ENCODE data around the gene GFOD1.

Gene GFOD1

GRCh38 chr6:13421425-13422059 lies 65.9 kb downstream of the GFOD1 start:
- DNase-seq, result no peak

GRCh38 chr6:13420269-13420668 lies 67.1 kb downstream of the GFOD1 start:
- no peak for DNase-seq

DNA sequence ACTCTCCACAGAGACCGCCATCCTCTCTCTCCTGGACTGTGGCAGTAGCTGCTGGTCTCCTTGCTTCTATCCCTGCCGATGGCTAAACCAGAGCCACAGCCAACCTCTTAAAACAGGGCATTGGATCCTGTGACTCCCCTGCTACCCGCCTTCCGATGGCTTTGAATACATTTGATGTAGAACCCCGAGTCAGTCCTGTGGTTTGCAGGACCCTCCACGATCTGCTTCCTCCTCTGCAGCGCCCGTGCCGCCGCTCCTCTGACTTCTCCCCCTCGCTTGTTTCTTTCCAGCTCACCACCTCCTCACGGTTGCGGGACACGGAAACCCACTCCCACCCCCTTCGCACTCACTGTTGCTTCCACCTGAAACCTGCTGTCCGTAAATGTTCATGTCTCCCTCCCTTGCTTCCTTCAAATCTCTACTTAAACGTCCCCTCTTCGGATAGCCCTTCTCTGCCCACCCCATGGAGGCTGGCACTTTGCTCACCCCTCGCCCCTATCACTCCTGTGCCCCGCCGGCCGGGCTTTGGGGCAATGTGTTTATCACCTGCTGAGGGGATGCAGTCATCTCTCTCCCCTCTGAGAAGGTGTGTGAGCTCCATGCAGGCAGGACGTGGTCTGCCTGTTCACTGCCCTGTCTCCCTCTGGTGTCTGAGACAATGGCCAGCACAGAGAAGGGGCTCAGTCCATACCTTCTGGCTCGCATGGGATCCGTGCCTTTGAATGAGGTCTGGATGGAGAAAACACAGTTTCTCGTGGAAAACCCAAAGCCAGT lies 67.8 kb downstream of the GFOD1 start:
- DNase-seq, result no peak

GRCh38 chr6:13418844-13419243 lies 68.6 kb downstream of the GFOD1 start:
- no peak for DNase-seq

DNA sequence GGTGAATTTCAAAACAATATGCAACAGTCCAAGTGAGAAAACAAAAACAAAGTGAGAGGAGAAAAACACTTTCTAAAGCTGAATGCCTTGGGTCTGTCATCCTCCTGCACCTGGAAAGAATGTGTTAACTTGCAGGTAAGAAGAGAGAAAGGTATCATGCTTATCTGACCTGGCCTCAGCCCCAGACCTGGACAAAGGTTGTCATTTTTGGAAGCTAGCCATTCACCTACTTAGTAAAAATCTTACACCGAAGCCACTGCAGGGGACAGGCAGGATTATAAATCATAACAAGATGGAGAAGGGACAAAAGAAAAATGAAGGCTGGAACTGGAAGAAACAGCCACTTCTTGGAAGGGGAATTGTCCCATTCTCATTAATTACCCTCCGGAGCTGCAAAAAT lies 69.4 kb downstream of the GFOD1 start:
- no peak for DNase-seq

DNA sequence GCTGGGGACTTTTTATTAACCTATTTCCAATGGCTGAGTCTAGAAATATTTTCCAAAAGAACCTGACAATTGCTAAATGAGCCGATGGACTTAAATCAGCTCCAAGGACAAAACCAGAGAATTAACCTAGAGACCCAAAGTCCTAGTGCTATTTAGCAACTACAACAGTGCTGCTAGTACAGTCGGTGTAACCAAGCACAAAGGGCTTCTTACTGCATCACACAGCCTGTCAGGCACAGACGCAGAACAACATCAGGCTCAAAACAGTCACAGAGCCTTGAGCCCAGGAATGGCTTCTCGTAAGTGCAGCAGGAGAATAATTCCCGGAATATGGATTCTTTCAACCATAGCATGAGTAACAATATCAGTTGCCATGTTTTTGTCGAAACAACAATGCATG lies 70.0 kb downstream of the GFOD1 start:
- no peak for DNase-seq

DNA sequence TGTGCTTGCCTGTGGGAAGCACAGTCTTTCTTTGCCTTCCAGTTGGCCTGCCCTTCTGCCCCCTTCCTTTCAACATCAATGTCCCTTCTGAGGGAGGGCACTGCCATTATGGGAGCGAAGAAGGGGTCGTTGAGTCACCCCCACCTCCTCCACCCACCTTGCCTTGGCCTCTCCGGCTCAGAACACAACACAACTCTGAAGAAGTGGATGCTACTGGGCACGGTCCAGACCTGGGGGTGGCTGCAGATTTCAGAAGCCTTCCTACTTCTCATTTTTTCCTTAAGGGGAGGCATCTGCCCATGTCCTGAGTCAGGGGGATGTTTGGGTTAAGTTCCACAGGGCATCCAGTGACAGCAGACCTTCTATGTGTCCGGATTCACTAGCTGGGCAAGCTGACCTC lies 72.1 kb downstream of the GFOD1 start:
- no peak for DNase-seq

DNA sequence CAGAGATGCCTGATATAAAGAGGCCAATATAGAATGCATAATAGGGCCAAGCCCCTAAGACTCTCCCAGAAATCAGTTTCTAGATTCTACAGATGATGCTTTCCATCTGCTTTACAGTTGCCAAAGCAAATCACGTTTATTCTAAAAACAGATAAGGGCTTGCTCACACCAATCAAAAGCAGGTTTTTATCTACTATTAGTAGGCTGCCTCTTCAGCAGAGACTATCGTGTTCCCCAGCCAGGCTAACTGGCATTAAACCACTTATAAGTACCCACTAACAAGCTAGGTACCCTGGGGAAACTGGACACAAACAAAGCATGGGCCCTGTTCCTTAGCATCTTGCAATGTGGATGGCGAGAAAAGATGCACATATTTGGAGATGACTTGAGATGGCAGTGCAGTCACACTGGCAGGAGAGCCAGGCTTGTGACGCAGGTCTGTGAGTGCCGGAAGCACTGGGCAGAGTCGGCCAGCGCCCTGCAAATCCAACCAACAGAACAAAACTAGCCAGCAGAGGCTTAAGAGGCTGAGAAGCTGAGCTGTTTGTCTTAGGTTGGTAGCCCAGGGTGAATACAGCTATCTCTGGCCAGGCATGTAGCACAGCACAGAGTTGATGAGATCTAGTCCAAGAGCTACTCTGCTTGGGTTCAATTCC lies 73.4 kb downstream of the GFOD1 start:
- no peak for DNase-seq

DNA sequence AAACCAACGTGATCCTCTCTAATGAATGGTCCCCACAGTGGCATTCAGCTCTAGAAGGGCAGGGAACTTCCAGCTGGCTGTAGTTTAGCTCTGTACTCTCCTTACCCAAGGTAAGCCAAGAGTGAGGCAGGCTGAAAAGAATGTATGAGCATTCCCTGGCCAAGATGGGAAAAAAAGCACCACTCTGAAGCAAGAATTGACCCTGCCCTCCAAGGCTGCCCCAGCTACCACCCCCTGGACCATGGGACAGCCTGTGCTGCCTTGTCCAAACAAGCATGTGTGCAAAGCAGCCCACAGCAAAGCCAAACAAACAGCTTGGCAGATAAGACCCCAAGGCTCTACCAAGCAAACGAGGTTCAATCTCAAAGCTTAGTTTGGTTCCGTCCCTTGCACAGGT lies 73.9 kb downstream of the GFOD1 start:
- DNase-seq, result no peak

DNA sequence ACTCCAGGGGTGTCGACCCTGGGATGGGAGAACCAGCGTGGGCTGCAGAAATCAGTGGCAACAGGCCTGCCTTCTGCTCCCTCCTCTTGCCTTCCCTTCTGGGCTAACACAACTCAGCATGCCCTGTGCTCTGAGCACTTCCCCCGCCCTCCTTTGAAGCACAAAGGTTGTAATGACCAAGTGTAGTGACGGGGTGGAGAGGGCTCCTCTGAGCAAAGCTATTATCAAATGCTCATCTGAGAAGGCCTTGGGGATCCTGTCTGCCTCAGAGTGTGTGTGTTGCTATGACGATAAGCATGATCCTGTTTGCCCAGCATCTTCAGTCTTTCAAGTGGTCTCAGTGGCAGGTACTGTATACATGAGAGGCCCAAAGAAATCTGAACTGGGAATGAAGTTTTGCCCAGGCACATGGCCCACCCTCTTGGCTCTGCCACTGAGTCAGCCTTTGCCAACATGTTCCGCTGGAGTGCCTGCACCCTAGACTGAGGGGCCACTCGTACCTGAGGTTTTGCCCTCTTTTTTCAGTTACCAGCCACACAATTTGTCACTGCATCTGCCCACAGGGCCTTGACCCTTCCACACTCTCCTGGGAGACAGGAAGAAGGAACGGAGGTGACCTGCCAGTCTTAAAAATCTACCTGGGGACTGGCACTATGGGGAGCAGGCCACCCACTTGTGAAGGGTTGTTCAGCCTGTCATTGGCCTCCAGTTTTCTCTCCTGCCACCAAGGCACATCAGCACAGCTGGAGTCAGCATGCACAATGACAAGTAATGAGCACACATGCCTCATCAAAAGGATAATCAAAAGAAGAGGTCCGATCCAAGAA lies 74.5 kb downstream of the GFOD1 start:
- DNase-seq, result no peak

DNA sequence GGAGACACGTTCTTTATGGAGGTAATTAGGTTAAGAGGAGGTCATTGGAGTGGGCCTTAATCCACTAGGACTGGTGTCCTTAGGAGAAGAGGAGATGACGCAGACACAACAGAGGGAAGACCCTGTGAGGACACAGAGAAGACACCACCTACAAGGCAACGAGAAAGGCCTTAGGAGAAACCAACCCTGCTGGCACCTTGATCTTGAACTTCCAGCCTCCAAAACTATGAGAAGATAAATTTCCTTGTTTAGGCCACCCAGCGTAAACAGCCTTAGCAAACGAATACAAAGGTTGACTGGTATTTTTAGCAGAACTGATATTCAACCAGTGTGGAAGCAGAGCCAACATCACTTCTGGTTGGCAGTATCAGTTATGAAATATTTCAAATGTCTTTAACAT lies 75.2 kb downstream of the GFOD1 start:
- DNase-seq, result no peak

- no peak for DNase-seq
These were observed 75.9 kb downstream of the GFOD1 start for GRCh38 chr6:13411484-13411883.

DNA sequence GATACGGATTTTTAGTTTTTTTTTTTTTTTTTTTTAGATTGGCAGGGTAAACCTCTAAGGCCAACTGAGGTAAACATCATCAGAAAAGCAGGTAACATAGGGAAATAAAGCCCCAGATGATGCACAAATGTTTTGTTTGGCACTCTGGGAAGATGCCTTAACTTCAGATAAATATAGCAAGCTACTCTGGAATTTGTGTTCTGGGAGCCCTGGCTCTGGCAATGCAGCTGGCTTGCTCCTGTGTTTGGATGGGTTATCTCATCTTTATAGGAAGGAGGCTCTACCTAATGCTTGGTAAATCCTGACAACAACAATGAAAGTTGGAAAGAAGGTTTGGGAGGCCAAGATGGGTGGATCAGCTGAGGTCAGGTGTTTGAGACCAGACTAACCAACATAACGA lies 77.4 kb downstream of the GFOD1 start:
- no peak for DNase-seq

GRCh38 chr6:13407709-13408695 lies 79.4 kb downstream of the GFOD1 start:
- no peak for DNase-seq

DNA sequence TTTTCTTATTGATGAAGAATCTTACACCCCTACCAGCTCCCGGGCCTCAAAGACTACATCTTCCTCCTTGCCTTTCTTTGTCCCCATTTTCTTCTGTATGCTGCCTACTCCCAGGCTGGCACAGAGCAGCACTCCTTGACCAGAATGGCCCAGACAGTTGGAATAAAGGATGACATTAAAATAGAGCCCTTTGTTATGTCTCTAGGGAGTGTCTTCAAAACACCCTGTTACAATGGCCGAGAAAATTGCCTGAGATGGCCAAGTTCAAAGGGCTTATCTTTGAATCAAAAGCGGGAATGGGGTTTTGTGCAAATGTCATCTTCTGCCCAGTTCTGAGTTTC lies 80.1 kb downstream of the GFOD1 start:
- no peak for DNase-seq

DNA sequence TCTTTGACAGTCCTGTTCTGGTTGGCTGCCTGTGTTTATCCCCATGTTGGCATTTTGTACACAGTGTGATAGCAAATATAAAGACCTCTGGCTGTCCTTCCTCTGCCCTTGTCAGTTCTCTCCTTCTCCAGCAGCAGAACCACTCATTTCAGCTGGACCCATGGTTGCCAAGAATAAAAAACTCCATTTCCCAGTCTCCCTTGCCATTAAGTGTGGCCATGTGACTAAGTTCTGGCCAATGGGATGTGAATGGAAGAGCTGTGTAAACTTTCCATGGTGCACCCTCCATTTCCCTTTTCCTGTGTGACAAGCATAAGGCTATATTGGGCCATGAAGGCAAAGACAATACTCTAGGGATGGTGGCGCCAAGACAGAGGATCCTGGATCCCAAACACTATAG lies 80.6 kb downstream of the GFOD1 start:
- DNase-seq, result no peak

GRCh38 chr6:13405961-13406477 lies 81.4 kb downstream of the GFOD1 start:
- DNase-seq, result no peak

DNA sequence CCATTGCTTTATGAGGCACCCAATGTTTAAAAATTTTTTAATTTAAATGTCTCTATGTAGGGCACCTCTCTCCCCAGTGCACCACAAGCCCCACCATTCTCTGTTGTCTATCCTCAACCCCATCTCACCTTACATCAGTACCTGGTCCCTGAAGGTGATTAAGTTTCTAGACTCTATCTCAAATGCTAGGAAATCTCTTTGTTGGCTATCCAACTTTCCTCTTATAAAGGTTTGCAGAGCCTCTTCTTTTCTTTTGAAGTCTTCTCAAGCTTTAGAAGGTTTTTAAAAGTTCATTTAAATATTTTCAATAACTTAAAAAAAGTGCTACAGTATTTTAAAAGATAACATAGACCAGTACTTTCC lies 82.5 kb downstream of the GFOD1 start:
- no peak for DNase-seq

DNA sequence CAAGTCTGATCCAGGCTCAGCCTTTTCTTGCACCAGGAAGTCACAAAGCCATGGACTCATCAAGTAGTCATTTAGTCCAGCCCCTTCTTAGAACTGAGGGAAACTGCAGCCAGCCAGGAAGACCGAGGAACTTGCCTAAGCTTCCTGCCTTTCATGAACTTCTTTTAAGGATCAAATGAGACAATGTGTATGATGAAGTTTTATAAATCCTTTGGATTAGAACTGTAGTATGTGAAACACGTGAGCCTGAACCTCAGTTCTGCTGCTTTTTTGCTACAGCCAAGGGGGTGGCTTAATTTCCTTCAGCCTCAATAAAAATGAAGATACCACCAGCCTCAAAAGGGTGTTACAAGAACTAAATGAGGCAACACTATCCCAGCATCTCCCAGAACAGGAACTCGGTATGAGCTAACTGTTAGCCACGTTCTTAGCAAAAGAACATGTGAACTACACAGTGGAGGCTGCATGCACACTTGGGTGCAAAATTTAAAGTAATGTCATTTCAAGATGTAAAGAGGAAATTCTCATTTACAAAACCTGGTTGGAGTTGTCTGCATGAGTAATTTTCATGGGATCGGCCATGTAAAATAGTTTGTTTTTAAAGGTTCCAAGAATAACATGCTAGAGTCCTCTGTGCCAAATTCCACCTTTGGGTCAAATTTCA lies 83.0 kb downstream of the GFOD1 start:
- DNase-seq, result no peak

GRCh38 chr6:13402711-13403110 lies 84.7 kb downstream of the GFOD1 start:
- DNase-seq, result no peak

DNA sequence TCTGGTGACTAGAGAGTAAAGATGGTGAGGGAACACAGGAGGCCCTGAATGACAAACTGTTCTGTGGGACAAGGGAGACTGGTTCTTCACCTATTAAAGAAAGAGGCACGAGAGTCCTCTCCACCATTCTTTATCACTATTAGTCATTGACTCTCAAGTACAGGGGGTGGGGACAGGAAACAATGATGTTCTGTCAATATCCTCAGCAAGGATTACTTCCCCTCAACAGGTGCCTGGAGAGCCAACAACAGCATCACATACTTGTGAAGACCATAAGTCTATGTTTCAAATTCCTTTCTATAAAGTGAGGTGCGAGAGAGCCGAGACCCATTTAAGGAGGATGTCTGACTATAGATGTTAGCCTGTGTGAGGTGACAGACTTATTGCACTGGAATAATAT lies 86.6 kb downstream of the GFOD1 start:
- DNase-seq, result no peak
